WTC11 (cell line): Measurements from ENCODE around the gene NDUFV1. TPM values are rescaled to one million over a fixed set of nuclear protein-coding genes. Genes with fewer than 3 reads are reported as not detected.

Experiments used
- ATAC-seq: fragments of 200-7000 bp; cut with Tn5 transposase; 2 replicates; pipeline ENCODE4 v1.10.0; 2021; ENCODE audit warnings: mild to moderate bottlenecking, moderate library complexity
- CTCF ChIA-PET: fragments of 300-600 bp; sonication (Branson Sonifier 250); formaldehyde crosslinking; loops from one replicate; lab custom pipeline; 2021; ENCODE audit warnings: antibody characterized with exemption; lab: Charles Lee
- POLR2A ChIA-PET: fragments of 350-600 bp; sonication (Branson Sonifier 250); formaldehyde crosslinking; loops from one replicate; lab custom pipeline; 2021; ENCODE audit warnings: antibody characterized with exemption; lab: Charles Lee
- DNase-seq: peaks from one replicate; pipeline ENCODE4 v3.0.0; 2021; ENCODE audit warnings: low spot score
- H3K27ac Mint-ChIP-seq: 2 replicates; pipeline ENCODE4 v1.8.0; 2021; ENCODE audit warnings: mixed read lengths
- H3K27me3 Mint-ChIP-seq: 2 replicates; pipeline ENCODE4 v1.8.0; 2021; ENCODE audit warnings: low read depth, mild to moderate bottlenecking, moderate library complexity, mixed read lengths
- H3K36me3 Mint-ChIP-seq: 2 replicates; pipeline ENCODE4 v1.8.0; 2021; ENCODE audit warnings: mixed read lengths
- H3K4me1 Mint-ChIP-seq: 2 replicates; pipeline ENCODE4 v1.8.0; 2022; ENCODE audit warnings: mixed read lengths
- H3K4me3 Mint-ChIP-seq: 2 replicates; pipeline ENCODE4 v1.8.0; 2021; ENCODE audit warnings: mild to moderate bottlenecking, moderate library complexity, mixed read lengths
- H3K9me3 Mint-ChIP-seq: 2 replicates; pipeline ENCODE4 v1.8.0; 2021; ENCODE audit warnings: mixed read lengths
- CREM ChIP-seq: sonication (generic); formaldehyde crosslinking; IDR thresholded peaks from 2 replicates; pipeline ENCODE4 v1.8.1; 2022; ENCODE audit warnings: mild to moderate bottlenecking, missing genetic modification reagents, moderate library complexity
- ETV6 ChIP-seq: sonication (generic); formaldehyde crosslinking; IDR thresholded peaks from 2 replicates; pipeline ENCODE4 v1.8.1; 2022; ENCODE audit warnings: mild to moderate bottlenecking, missing genetic modification reagents
- FOXK1 ChIP-seq: sonication (generic); formaldehyde crosslinking; IDR thresholded peaks from 2 replicates; pipeline ENCODE4 v1.8.0; 2022; ENCODE audit warnings: mild to moderate bottlenecking, moderate library complexity, missing genetic modification reagents
- FOXP1 ChIP-seq: sonication (generic); formaldehyde crosslinking; IDR thresholded peaks from 2 replicates; pipeline ENCODE4 v1.8.0; 2022; ENCODE audit warnings: missing genetic modification reagents, mild to moderate bottlenecking, moderate library complexity, borderline replicate concordance
- GABPB1 ChIP-seq: sonication (generic); formaldehyde crosslinking; IDR thresholded peaks from 2 replicates; pipeline ENCODE4 v1.8.1; 2023; ENCODE audit warnings: mild to moderate bottlenecking, missing genetic modification reagents
- GTF2I ChIP-seq: fragments of 250-450 bp; sonication (Bioruptor Pico); conservative IDR thresholded peaks from 2 replicates; pipeline ENCODE4 v1.4.0; 2021; ENCODE audit warnings: mild to moderate bottlenecking
- HMGXB4 ChIP-seq: sonication (generic); formaldehyde crosslinking; IDR thresholded peaks from 2 replicates; pipeline ENCODE4 v1.8.1; 2023; ENCODE audit warnings: mild to moderate bottlenecking, moderate library complexity, missing genetic modification reagents
- IRF2 ChIP-seq: sonication (generic); formaldehyde crosslinking; IDR thresholded peaks from 2 replicates; pipeline ENCODE4 v1.8.0; 2022; ENCODE audit warnings: low read depth, missing genetic modification reagents, borderline replicate concordance
- NR2C2 ChIP-seq: sonication (generic); formaldehyde crosslinking; IDR thresholded peaks from 2 replicates; pipeline ENCODE4 v1.8.0; 2022; ENCODE audit warnings: mild to moderate bottlenecking, missing genetic modification reagents
- RORB ChIP-seq: fragments of 250-450 bp; sonication (Bioruptor Pico); IDR thresholded peaks from 2 replicates; pipeline ENCODE4 v1.9.0; 2021; ENCODE audit warnings: mild to moderate bottlenecking
- SMAD3 ChIP-seq: sonication (generic); formaldehyde crosslinking; IDR thresholded peaks from 2 replicates; pipeline ENCODE4 v1.8.0; 2022; ENCODE audit warnings: missing genetic modification reagents, mild to moderate bottlenecking, borderline replicate concordance
- ZNF232 ChIP-seq: sonication (generic); formaldehyde crosslinking; IDR thresholded peaks from 2 replicates; pipeline ENCODE4 v1.8.0; 2022; ENCODE audit warnings: mild to moderate bottlenecking, missing genetic modification reagents
- ZNF281 ChIP-seq: sonication (generic); formaldehyde crosslinking; IDR thresholded peaks from 2 replicates; pipeline ENCODE4 v1.8.0; 2023; ENCODE audit warnings: mild to moderate bottlenecking, missing genetic modification reagents
- ZNF317 ChIP-seq: sonication (generic); formaldehyde crosslinking; IDR thresholded peaks from 2 replicates; pipeline ENCODE4 v1.8.1; 2023; ENCODE audit warnings: low read depth, mild to moderate bottlenecking, moderate library complexity, missing genetic modification reagents, borderline replicate concordance
- ZNF396 ChIP-seq: fragments of 250-450 bp; sonication (Bioruptor Pico); IDR thresholded peaks from 2 replicates; pipeline ENCODE4 v1.8.0; 2021; ENCODE audit warnings: mild to moderate bottlenecking, moderate library complexity, borderline replicate concordance
- ZNF416 ChIP-seq: fragments of 250-450 bp; sonication (Bioruptor Pico); IDR thresholded peaks from 2 replicates; pipeline ENCODE4 v1.9.0; 2021; ENCODE audit warnings: mild to moderate bottlenecking, inconsistent platforms
- ZNF512 ChIP-seq: sonication (generic); formaldehyde crosslinking; IDR thresholded peaks from 2 replicates; pipeline ENCODE4 v1.8.1; 2022; ENCODE audit warnings: missing genetic modification reagents, borderline replicate concordance
- total RNA-seq: library from RNA; stranded (reverse); gene quantifications from 3 replicates; pipeline ENCODE4 v1.2.3, GENCODE V29; 2021
- TF ChIP-seq, protein P1 (sequence below): fragments of 250-450 bp; sonication (Bioruptor Pico); IDR thresholded peaks from 2 replicates; pipeline ENCODE4 v1.8.0; 2021; ENCODE audit warnings: mild to moderate bottlenecking
- TF ChIP-seq, protein P2 (sequence below): sonication (generic); formaldehyde crosslinking; IDR thresholded peaks from 2 replicates; pipeline ENCODE4 v1.8.0; 2023; ENCODE audit warnings: missing genetic modification reagents, mild to moderate bottlenecking, borderline replicate concordance
- TF ChIP-seq, protein P3 (sequence below): sonication (generic); formaldehyde crosslinking; IDR thresholded peaks from 2 replicates; pipeline ENCODE4 v1.8.1; 2022; ENCODE audit warnings: mild to moderate bottlenecking, missing genetic modification reagents, moderate library complexity, borderline replicate concordance
- TF ChIP-seq, protein P4 (sequence below): sonication (generic); formaldehyde crosslinking; IDR thresholded peaks from 2 replicates; pipeline ENCODE4 v1.8.1; 2023; ENCODE audit warnings: mild to moderate bottlenecking, missing genetic modification reagents

NDUFV1 gene
- total RNA-seq, 1 experiment from 2014 or later, result 231 TPM

DNA sequence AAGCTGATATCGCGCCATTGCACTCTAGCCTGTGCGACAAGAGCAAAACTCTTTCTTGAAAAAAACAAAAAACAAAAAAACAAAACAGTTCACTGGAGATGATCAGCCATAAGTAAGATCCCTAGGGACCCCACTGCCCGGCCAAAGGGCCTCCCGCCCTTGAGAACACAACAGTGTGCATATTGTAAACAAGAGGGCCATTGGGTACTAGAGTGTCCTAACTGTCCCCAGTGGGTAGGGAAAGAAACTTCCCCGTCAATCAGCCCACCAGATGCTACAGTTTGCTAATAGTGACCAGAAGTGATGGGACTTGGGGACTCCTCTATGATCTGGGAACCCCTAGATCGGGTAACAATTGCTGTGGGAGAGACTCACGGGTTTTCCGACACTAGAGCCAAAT, 47.5 kb downstream of the NDUFV1 start:
- H3K4me1 Mint-ChIP-seq, result peaks cover 4% of the 10 kb centered on the region
- POLR2A ChIA-PET, result no interaction called here
- CTCF ChIA-PET, result interaction anchor here (1.0 to 1.8 kb wide), 2 partner anchors 9 to 40 kb away, joined by 4 to 5 read pairs; no protein-coding TSS in a partner anchor
- peak; percentile 1 for DNase-seq
- H3K9me3 Mint-ChIP-seq, result peaks cover 33% of the 10 kb centered on the region
- H3K27me3 Mint-ChIP-seq, result no peaks in the 10 kb centered on the region; the same call in 1 of the 2 replicates
- TF ChIP-seq ZNF396 (CRISPR knock-in tag), result no peak
- no peak for TF ChIP-seq NR2C2
- no peak for TF ChIP-seq GABPB1 (CRISPR knock-in tag)
- TF ChIP-seq CREM (CRISPR knock-in tag), result no peak
- TF ChIP-seq ZNF512 (CRISPR knock-in tag), result no peak
- no peak for TF ChIP-seq ZNF416 (CRISPR knock-in tag)
- no peak for TF ChIP-seq SMAD3 (CRISPR knock-in tag)
- no peak for TF ChIP-seq RORB (CRISPR knock-in tag)
- TF ChIP-seq HMGXB4, result no peak
- TF ChIP-seq, protein P1, sequence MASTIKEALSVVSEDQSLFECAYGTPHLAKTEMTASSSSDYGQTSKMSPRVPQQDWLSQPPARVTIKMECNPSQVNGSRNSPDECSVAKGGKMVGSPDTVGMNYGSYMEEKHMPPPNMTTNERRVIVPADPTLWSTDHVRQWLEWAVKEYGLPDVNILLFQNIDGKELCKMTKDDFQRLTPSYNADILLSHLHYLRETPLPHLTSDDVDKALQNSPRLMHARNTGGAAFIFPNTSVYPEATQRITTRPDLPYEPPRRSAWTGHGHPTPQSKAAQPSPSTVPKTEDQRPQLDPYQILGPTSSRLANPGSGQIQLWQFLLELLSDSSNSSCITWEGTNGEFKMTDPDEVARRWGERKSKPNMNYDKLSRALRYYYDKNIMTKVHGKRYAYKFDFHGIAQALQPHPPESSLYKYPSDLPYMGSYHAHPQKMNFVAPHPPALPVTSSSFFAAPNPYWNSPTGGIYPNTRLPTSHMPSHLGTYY (CRISPR knock-in tag), result no peak
- no peak for TF ChIP-seq ETV6
- H3K36me3 Mint-ChIP-seq, result peaks cover 29% of the 10 kb centered on the region
- no peak overlapping the region for H3K4me3 Mint-ChIP-seq
- no peak for ATAC-seq
- no peak overlapping the region for H3K27ac Mint-ChIP-seq

- ChIA-PET CTCF (interaction anchor here (1.8 kb wide), 1 partner anchor 11 kb away, joined by 5 read pairs; no protein-coding TSS in a partner anchor), POLR2A (no interaction called here)
- DNase-seq (peak; percentile 7), ATAC-seq (no peak)
- peaks cover 34% of the 10 kb centered on the region for H3K9me3 Mint-ChIP-seq
- no peak overlapping the region for H3K4me3 Mint-ChIP-seq
- H3K36me3 Mint-ChIP-seq, result peaks cover 30% of the 10 kb centered on the region
- no peaks in the 10 kb centered on the region; the same call in 1 of the 2 replicates for H3K27me3 Mint-ChIP-seq
- H3K27ac Mint-ChIP-seq, result no peak overlapping the region
- no peaks in the 10 kb centered on the region for H3K4me1 Mint-ChIP-seq
- TF ChIP-seq FOXK1 (CRISPR knock-in tag) (no peak), FOXP1 (CRISPR knock-in tag) (no peak), ZNF317 (no peak), ZNF281 (no peak), GTF2I (no peak), ZNF232 (no peak), IRF2 (no peak)
- TF ChIP-seq, protein P2, sequence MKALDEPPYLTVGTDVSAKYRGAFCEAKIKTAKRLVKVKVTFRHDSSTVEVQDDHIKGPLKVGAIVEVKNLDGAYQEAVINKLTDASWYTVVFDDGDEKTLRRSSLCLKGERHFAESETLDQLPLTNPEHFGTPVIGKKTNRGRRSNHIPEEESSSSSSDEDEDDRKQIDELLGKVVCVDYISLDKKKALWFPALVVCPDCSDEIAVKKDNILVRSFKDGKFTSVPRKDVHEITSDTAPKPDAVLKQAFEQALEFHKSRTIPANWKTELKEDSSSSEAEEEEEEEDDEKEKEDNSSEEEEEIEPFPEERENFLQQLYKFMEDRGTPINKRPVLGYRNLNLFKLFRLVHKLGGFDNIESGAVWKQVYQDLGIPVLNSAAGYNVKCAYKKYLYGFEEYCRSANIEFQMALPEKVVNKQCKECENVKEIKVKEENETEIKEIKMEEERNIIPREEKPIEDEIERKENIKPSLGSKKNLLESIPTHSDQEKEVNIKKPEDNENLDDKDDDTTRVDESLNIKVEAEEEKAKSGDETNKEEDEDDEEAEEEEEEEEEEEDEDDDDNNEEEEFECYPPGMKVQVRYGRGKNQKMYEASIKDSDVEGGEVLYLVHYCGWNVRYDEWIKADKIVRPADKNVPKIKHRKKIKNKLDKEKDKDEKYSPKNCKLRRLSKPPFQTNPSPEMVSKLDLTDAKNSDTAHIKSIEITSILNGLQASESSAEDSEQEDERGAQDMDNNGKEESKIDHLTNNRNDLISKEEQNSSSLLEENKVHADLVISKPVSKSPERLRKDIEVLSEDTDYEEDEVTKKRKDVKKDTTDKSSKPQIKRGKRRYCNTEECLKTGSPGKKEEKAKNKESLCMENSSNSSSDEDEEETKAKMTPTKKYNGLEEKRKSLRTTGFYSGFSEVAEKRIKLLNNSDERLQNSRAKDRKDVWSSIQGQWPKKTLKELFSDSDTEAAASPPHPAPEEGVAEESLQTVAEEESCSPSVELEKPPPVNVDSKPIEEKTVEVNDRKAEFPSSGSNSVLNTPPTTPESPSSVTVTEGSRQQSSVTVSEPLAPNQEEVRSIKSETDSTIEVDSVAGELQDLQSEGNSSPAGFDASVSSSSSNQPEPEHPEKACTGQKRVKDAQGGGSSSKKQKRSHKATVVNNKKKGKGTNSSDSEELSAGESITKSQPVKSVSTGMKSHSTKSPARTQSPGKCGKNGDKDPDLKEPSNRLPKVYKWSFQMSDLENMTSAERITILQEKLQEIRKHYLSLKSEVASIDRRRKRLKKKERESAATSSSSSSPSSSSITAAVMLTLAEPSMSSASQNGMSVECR (CRISPR knock-in tag), result no peak
- TF ChIP-seq, protein P3, sequence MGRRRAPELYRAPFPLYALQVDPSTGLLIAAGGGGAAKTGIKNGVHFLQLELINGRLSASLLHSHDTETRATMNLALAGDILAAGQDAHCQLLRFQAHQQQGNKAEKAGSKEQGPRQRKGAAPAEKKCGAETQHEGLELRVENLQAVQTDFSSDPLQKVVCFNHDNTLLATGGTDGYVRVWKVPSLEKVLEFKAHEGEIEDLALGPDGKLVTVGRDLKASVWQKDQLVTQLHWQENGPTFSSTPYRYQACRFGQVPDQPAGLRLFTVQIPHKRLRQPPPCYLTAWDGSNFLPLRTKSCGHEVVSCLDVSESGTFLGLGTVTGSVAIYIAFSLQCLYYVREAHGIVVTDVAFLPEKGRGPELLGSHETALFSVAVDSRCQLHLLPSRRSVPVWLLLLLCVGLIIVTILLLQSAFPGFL (CRISPR knock-in tag), result no peak
- TF ChIP-seq, protein P4, sequence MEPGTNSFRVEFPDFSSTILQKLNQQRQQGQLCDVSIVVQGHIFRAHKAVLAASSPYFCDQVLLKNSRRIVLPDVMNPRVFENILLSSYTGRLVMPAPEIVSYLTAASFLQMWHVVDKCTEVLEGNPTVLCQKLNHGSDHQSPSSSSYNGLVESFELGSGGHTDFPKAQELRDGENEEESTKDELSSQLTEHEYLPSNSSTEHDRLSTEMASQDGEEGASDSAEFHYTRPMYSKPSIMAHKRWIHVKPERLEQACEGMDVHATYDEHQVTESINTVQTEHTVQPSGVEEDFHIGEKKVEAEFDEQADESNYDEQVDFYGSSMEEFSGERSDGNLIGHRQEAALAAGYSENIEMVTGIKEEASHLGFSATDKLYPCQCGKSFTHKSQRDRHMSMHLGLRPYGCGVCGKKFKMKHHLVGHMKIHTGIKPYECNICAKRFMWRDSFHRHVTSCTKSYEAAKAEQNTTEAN (CRISPR knock-in tag), result no peak
Observed at GRCh38 chr11:67656278-67656922, 49.7 kb downstream of the NDUFV1 start.
